Placental pericyte (primary cell): ENCODE results near the gene FBXO39. TPM values are rescaled to one million over a fixed set of nuclear protein-coding genes. Genes with fewer than 3 reads are reported as not detected.

Source experiments
- small RNA-seq: library from RNA; depleted of rRNA; stranded (forward); fragments of <200 nt; gene quantifications from one replicate; pipeline ENCODE3, GENCODE V24; 2012; ENCODE audit warnings: low replicate concordance
- total RNA-seq: library from RNA; depleted of rRNA; stranded (reverse); fragments of >200 nt; gene quantifications from 2 replicates; pipeline ENCODE4 v1.2.3, GENCODE V29; 2012

Gene FBXO39
- total RNA-seq: 0.22 TPM in 1 of 2 replicates, not detected in the other

DNA sequence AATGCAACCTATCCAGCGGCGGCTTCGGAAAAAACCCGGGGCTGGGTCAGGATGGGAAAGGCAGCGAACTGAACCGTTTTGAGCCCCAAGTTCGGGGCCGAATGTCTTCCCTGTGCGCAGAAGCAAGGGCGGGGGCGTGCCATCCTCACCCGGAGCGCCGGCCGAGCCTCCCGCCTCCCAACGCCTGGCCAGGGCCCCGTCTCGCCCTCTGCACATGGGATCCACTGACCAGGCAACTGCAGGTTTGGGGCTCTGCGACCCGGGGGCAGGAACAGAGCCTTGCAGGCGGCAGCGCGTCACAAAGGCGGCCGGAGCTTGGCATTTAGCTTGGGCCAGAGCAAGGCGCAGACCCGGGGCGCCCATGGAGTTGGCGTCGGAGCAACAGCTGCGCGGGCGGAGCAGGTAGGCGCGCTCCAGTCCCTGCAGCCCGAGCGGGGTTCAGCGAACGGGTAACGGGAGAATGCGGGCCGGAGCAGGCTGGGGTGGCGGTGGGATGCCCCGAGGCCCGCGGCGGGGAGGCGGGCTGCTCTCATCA, at the start of gene FBXO39:
FBXO39 (plus strand) TSS at position 345 of the 535 bp plus-strand sequence. CDS start 3,654 bp downstream, outside the sequence.

GRCh38 chr17:6755731-6756184, 20.3 kb upstream of the FBXO39 start, which contains the start of gene XAF1:
XAF1 (plus strand) TSS chr17:6756046; CDS start chr17:6756079, 33 bp downstream.

GRCh38 chr17:6831661-6832263, 55.7 kb downstream of the FBXO39 start, which contains the start of gene TEKT1:
TEKT1 (minus strand) TSS chr17:6831729; CDS start chr17:6830376, 1,353 bp downstream.

Small RNA genes lying within 50 kb of the gene (small RNA-seq; reads per million reads assigned to genes)
- not detected for gene AC004706.2

Other genes with a start within 250 kb of the FBXO39 start
- gene PITPNM3, start 219.7 kb upstream of the FBXO39 start, total RNA-seq: 0.43 and 0.44 TPM in 2 replicates
- 17.1 and 17.3 TPM in 2 replicates for gene KIAA0753, start 135.5 kb upstream of the FBXO39 start, total RNA-seq
- 47.3 and 68.9 TPM in 2 replicates for gene TXNDC17, start 135.2 kb upstream of the FBXO39 start, total RNA-seq
- gene MED31, start 124.6 kb upstream of the FBXO39 start, total RNA-seq: 7.2 and 8.4 TPM in 2 replicates
- gene C17orf100, start 124.5 kb upstream of the FBXO39 start, total RNA-seq: 1.1 TPM in 1 of 2 replicates, not detected in the other
- under 0.01 TPM in 1 of 2 replicates, not detected in the other for gene SLC13A5, start 62.8 kb upstream of the FBXO39 start, total RNA-seq
- 41.4 and 108 TPM in 2 replicates for gene XAF1, start 20.2 kb upstream of the FBXO39 start, total RNA-seq
- gene TEKT1, start 55.5 kb downstream of the FBXO39 start, total RNA-seq: not detected in 2 replicates
- gene ALOX12, start 219.8 kb downstream of the FBXO39 start, total RNA-seq: not detected in 2 replicates
- 33.5 and 61.0 TPM in 2 replicates for gene RNASEK, start 236.4 kb downstream of the FBXO39 start, total RNA-seq
- gene BCL6B, start 246.8 kb downstream of the FBXO39 start, total RNA-seq: under 0.01 TPM in 1 of 2 replicates, not detected in the other